HepG2 (cell line): Measurements from ENCODE around the gene NCKAP5L. TPM values are rescaled to one million over a fixed set of nuclear protein-coding genes. Genes with fewer than 3 reads are reported as not detected.
A peak's percentile ranks its signal among the peaks of the same experiment; 100 is the strongest.

Experiments used
- ARNTL ChIP-seq: sonication (generic); formaldehyde crosslinking; IDR thresholded peaks from 2 replicates; pipeline ENCODE4 v1.4.0; 2020; ENCODE audit warnings: mild to moderate bottlenecking, missing genetic modification reagents
- ASH2L ChIP-seq: fragments of 300-600, 200-600 bp; sonication (generic); IDR thresholded peaks from 2 replicates; pipeline ENCODE4 v1.7.0; 2017; ENCODE audit warnings: low read depth, mild to moderate bottlenecking, moderate library complexity, mixed read lengths, low read length; ENCODE audit not compliant: insufficient read length
- ATRX ChIP-seq: sonication (generic); formaldehyde crosslinking; IDR thresholded peaks from 2 replicates; pipeline ENCODE4 v1.4.0; 2020; ENCODE audit warnings: missing genetic modification reagents, borderline replicate concordance
- BORCS8-MEF2B ChIP-seq: sonication (generic); formaldehyde crosslinking; IDR thresholded peaks from 2 replicates; pipeline ENCODE4 v1.8.0; 2022; ENCODE audit warnings: mild to moderate bottlenecking, missing genetic modification reagents
- CEBPG ChIP-seq: IDR thresholded peaks from 2 replicates; pipeline ENCODE4 v1.6.1; 2016
- DNMT3B ChIP-seq: conservative IDR thresholded peaks from 2 replicates; pipeline ENCODE4 v1.6.1; 2016; ENCODE audit warnings: missing biosample characterization, control low read depth
- FOXP1 ChIP-seq, 2 experiments: fragments of 450-650 bp in 1 of 2; IDR thresholded peaks; 2 replicates each; pipeline ENCODE4 v1.6.1; 2017 to 2018; ENCODE audit warnings: antibody characterized with exemption in 1 of 2
- HNRNPH1 ChIP-seq: fragments of 200-400 bp; formaldehyde crosslinking; optimal IDR thresholded peaks from 2 replicates; pipeline ENCODE3; 2017; ENCODE audit warnings: mild to moderate bottlenecking, low read depth, low read length
- KDM5B ChIP-seq: sonication (generic); formaldehyde crosslinking; IDR thresholded peaks from 2 replicates; pipeline ENCODE4 v1.4.0; 2020; ENCODE audit warnings: missing genetic modification reagents, mild to moderate bottlenecking, borderline replicate concordance
- KLF6 ChIP-seq: IDR thresholded peaks from 2 replicates; pipeline ENCODE4 v1.8.0; 2016; ENCODE audit warnings: missing biosample characterization, missing genetic modification reagents
- MAFF ChIP-seq: IDR thresholded peaks from 2 replicates; pipeline ENCODE4 v1.6.1; 2011; ENCODE audit warnings: low read depth, low read length, improper control_type of control experiment
- MBD4 ChIP-seq: IDR thresholded peaks from 2 replicates; pipeline ENCODE4 v1.6.1; 2012; ENCODE audit warnings: low read length, inconsistent platforms, borderline replicate concordance
- MXD3 ChIP-seq: IDR thresholded peaks from 2 replicates; pipeline ENCODE4 v1.6.1; 2016; ENCODE audit warnings: mild to moderate bottlenecking, missing biosample characterization, missing genetic modification reagents
- RBM39 ChIP-seq: fragments of 200-400 bp; formaldehyde crosslinking; IDR thresholded peaks from one replicate; pipeline ENCODE4 v1.6.1; 2018; ENCODE audit warnings: antibody characterized with exemption, mild to moderate bottlenecking, low read depth, low read length; ENCODE audit not compliant: poor library complexity, severe bottlenecking
- SMARCE1 ChIP-seq: fragments of 450-650 bp; IDR thresholded peaks from 2 replicates; pipeline ENCODE4 v1.6.1; 2017; ENCODE audit warnings: borderline replicate concordance
- TFDP2 ChIP-seq: sonication (generic); formaldehyde crosslinking; IDR thresholded peaks from 2 replicates; pipeline ENCODE4 v1.4.0; 2020; ENCODE audit warnings: missing genetic modification reagents
- ZBTB26 ChIP-seq: IDR thresholded peaks from 2 replicates; pipeline ENCODE4 v1.6.1; 2016; ENCODE audit warnings: missing compliant biosample characterization, missing genetic modification reagents, borderline replicate concordance
- ZEB1 ChIP-seq: IDR thresholded peaks from 2 replicates; pipeline ENCODE4 v1.6.1; 2012; ENCODE audit warnings: mild to moderate bottlenecking, low read depth, inconsistent platforms; ENCODE audit not compliant: insufficient replicate concordance
- ZFP36L1 ChIP-seq: sonication (generic); formaldehyde crosslinking; IDR thresholded peaks from 2 replicates; pipeline ENCODE4 v1.8.0; 2022; ENCODE audit warnings: mild to moderate bottlenecking, missing genetic modification reagents, moderate library complexity
- ZMYM4 ChIP-seq: sonication (generic); formaldehyde crosslinking; IDR thresholded peaks from 2 replicates; pipeline ENCODE4 v1.8.1; 2023; ENCODE audit warnings: mild to moderate bottlenecking, missing genetic modification reagents
- ZNF317 ChIP-seq: sonication (generic); formaldehyde crosslinking; IDR thresholded peaks from 2 replicates; pipeline ENCODE4 v1.5.0; 2020; ENCODE audit warnings: mild to moderate bottlenecking, missing genetic modification reagents
- ZNF335 ChIP-seq: sonication (generic); formaldehyde crosslinking; IDR thresholded peaks from 2 replicates; pipeline ENCODE4 v1.4.0; 2020; ENCODE audit warnings: missing genetic modification reagents
- ZNF446 ChIP-seq: sonication (generic); formaldehyde crosslinking; IDR thresholded peaks from 2 replicates; pipeline ENCODE4 v1.5.0; 2020; ENCODE audit warnings: mild to moderate bottlenecking, missing genetic modification reagents
- ZNF530 ChIP-seq: sonication (generic); formaldehyde crosslinking; IDR thresholded peaks from 2 replicates; pipeline ENCODE4 v1.5.0; 2020; ENCODE audit warnings: low read depth, mild to moderate bottlenecking, missing genetic modification reagents
- ZNF562 ChIP-seq: sonication (generic); formaldehyde crosslinking; IDR thresholded peaks from 2 replicates; pipeline ENCODE4 v1.8.0; 2022; ENCODE audit warnings: missing genetic modification reagents, borderline replicate concordance
- ZNF598 ChIP-seq: sonication (generic); formaldehyde crosslinking; IDR thresholded peaks from 2 replicates; pipeline ENCODE4 v1.5.1; 2020; ENCODE audit warnings: mild to moderate bottlenecking, missing genetic modification reagents, borderline replicate concordance
- ZNF761 ChIP-seq: sonication (generic); formaldehyde crosslinking; conservative IDR thresholded peaks from 2 replicates; pipeline ENCODE4 v1.4.0; 2020; ENCODE audit warnings: mild to moderate bottlenecking, missing genetic modification reagents
- polyA plus RNA-seq, 8 experiments: library from polyadenylated mRNA; depleted of rRNA in 3 of 8; stranded (reverse) in 7 of 8; unstranded in 1 of 8; fragments of >200 nt; fragmentation: Illumina TruSeq in 4 of 8; extraction: Trizol in 4 of 8; gene quantifications; 2 replicates each; pipeline versions ENCODE4 v1.2.1 to v1.2.3, GENCODE V29; 2011 to 2016; ENCODE audit warnings: low read depth in 4 of 8, missing spikeins in 1 of 8, mixed read lengths in 1 of 8; ENCODE audit not compliant: insufficient read depth in 1 of 8
- total RNA-seq, 5 experiments: library from RNA; depleted of rRNA; stranded (reverse); fragments of >200 nt; fragmentation: Illumina TruSeq; extraction: Trizol; gene quantifications; 2 replicates each; pipeline ENCODE4 v1.2.3, GENCODE V29; 2016; ENCODE audit warnings: low read depth in 1 of 5
- TF ChIP-seq, protein P1 (sequence below): IDR thresholded peaks from 2 replicates; pipeline ENCODE4 v1.6.1; 2016; ENCODE audit warnings: missing compliant biosample characterization, missing genetic modification reagents, borderline replicate concordance

The NCKAP5L gene
- total and polyA plus RNA-seq, 2 of the 13 experiments (the other 11 are each of a cell fraction or from before 2014, with no cell fraction given): 4.1 to 9.0 TPM

DNA sequence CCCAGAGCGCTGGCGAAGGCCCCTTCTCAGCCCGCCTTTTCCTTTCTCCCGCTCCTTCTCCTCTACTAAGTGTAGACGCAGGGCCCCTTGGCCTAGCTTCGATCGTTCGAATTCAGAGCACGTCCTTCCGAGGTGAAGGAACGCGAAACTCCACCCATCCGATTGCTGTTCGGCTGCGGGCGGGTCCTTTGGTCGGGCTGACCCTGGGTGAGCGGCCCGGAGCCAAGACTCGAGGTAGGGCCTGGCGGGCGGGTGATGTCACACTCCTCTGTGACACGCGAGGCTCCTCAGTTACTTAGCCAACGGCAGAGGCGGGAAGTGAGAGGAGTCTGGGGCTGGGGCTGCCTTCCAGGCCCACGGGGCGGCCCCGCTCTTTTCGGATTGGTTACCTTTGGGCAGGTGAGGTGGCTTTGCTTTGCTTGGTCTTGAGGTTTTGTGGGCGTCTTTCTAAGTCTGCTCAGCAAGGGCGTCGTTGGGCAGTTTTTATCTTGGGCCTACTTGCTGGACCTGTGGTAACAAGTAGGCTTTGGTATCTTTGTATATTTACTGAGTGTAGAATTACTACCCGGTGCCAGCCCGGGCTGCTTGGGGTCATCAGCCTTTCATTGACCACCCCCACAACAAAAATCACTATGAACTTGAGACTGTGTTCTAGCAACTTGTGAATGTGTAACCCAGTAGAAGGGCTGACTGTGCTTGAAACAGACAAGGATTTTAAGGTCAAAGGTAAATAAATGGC, 86.2 kb downstream of the NCKAP5L start (continued):
- TF ChIP-seq ZNF317 (CRISPR knock-in tag) (no peak), ZNF446 (CRISPR knock-in tag) (no peak), SMARCE1 (no peak), BORCS8-MEF2B (CRISPR knock-in tag) (no peak), TFDP2 (CRISPR knock-in tag) (peak; percentile 26; the same call in 1 of the 2 replicates), KDM5B (CRISPR knock-in tag) (no peak), ZNF335 (CRISPR knock-in tag) (no peak), ZEB1 (no peak), CEBPG (no peak), MXD3 (CRISPR knock-in tag) (no peak), ZNF530 (CRISPR knock-in tag) (no peak), ZFP36L1 (no peak), ARNTL (peak; percentile 51; the same call in 1 of the 2 replicates), KLF6 (CRISPR knock-in tag) (peak; percentile 10; the same call in 1 of the 2 replicates), MBD4 (peak; percentile 26; the same call in 1 of the 2 replicates), ZMYM4 (CRISPR knock-in tag) (no peak), RBM39 (peak; percentile 63), ATRX (CRISPR knock-in tag) (no peak), ZNF562 (CRISPR knock-in tag) (no peak), ASH2L (peak; percentile 40), ZNF598 (CRISPR knock-in tag) (0 out of 2 replicates have a peak, but pooled peaks have one; percentile 12), ZNF761 (CRISPR knock-in tag) (no peak), MAFF (peak; percentile 58; the same call in 1 of the 2 replicates), FOXP1 (IDR thresholded peaks at IDR 0.05) (no peak), FOXP1 (CRISPR knock-in tag; IDR thresholded peaks at IDR 0.05) (peak; percentile 31; the same call in 1 of the 2 replicates), ZBTB26 (CRISPR knock-in tag) (0 out of 2 replicates have a peak, but pooled peaks have one; percentile 35), HNRNPH1 (no peak), DNMT3B (CRISPR knock-in tag) (no peak)
- TF ChIP-seq, protein P1, sequence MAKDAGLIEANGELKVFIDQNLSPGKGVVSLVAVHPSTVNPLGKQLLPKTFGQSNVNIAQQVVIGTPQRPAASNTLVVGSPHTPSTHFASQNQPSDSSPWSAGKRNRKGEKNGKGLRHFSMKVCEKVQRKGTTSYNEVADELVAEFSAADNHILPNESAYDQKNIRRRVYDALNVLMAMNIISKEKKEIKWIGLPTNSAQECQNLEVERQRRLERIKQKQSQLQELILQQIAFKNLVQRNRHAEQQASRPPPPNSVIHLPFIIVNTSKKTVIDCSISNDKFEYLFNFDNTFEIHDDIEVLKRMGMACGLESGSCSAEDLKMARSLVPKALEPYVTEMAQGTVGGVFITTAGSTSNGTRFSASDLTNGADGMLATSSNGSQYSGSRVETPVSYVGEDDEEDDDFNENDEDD (CRISPR knock-in tag): peak; percentile 29; the same call in 1 of the 2 replicates
